Measurements from ENCODE around the gene TRIM26.

DNA sequence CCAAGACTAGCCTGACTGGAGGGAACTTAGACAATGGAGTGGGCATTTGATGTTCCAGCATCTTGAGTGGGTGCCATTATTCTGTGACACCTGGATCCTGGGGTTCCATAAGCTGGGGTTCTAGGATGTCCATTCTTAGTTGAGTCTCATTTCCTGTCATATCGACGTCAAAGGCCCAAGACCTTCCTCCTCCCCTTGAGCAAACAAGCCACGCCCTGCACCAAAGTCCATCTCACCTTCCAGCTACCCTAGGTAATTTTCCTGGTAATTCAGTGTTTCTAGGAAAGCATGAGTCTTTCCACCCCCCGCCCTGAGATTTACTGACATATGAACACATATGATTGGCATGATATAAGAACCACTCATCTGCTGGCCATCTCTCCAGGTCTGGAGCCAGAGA lies 77.4 kb downstream of the TRIM26 start, which contains the start of gene TRIM40:
- TF ChIP-seq, protein P1, sequence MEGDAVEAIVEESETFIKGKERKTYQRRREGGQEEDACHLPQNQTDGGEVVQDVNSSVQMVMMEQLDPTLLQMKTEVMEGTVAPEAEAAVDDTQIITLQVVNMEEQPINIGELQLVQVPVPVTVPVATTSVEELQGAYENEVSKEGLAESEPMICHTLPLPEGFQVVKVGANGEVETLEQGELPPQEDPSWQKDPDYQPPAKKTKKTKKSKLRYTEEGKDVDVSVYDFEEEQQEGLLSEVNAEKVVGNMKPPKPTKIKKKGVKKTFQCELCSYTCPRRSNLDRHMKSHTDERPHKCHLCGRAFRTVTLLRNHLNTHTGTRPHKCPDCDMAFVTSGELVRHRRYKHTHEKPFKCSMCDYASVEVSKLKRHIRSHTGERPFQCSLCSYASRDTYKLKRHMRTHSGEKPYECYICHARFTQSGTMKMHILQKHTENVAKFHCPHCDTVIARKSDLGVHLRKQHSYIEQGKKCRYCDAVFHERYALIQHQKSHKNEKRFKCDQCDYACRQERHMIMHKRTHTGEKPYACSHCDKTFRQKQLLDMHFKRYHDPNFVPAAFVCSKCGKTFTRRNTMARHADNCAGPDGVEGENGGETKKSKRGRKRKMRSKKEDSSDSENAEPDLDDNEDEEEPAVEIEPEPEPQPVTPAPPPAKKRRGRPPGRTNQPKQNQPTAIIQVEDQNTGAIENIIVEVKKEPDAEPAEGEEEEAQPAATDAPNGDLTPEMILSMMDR (IDR thresholded peaks at IDR 0.05 in 4 of 5, conservative IDR thresholded peaks at IDR 0.05 in 1 of 5) = no peak
- TF ChIP-seq POLR2A (IDR thresholded peaks at IDR 0.05) = no peak

All from gastrocnemius medialis (tissue), 4 donors.